Fibroblast of the aortic adventitia (primary cell): ENCODE measurements around the gene MMP28. TPM values are rescaled to one million over a fixed set of nuclear protein-coding genes. Genes with fewer than 3 reads are reported as not detected.

Experiments used
- DNase-seq: peaks from one replicate; pipeline ENCODE4 v3.0.0-alpha.2; 2010; ENCODE audit warnings: low read depth
- H3K4me3 ChIP-seq: 2 replicates; pipeline ENCODE4 v1.5.1; 2011; ENCODE audit warnings: low read depth, mild to moderate bottlenecking, control low read depth, low read length, moderate library complexity
- CTCF ChIP-seq: IDR thresholded peaks from 2 replicates; pipeline ENCODE4 v1.5.1; 2011; ENCODE audit warnings: mild to moderate bottlenecking, low read length, control low read depth, inconsistent platforms; ENCODE audit not compliant: insufficient read depth
- total RNA-seq: library from RNA; depleted of rRNA; stranded (reverse); fragments of >200 nt; gene quantifications from 2 replicates; pipeline ENCODE4 v1.2.3, GENCODE V29; 2012; ENCODE audit warnings: low replicate concordance

The MMP28 gene
- total RNA-seq, 1 donor: 0.09 TPM

GRCh38 chr17:35791681-35792350, 3.6 kb downstream of the MMP28 start:
- TF ChIP-seq CTCF: no peak
- DNase-seq: no peak
- no peak overlapping the region for H3K4me3 ChIP-seq

- no peak for TF ChIP-seq CTCF
- no peak overlapping the region for H3K4me3 ChIP-seq
- DNase-seq: no peak
Observed at GRCh38 chr17:35790841-35791240, 4.6 kb downstream of the MMP28 start.

GRCh38 chr17:35788477-35789368, 6.7 kb downstream of the MMP28 start:
- no peak for TF ChIP-seq CTCF
- peak; percentile 78 for DNase-seq
- H3K4me3 ChIP-seq: no peak overlapping the region

- no peak for DNase-seq
- H3K4me3 ChIP-seq: no peak overlapping the region
- TF ChIP-seq CTCF: no peak
Observed at GRCh38 chr17:35786941-35787432, 8.5 kb downstream of the MMP28 start.

- H3K4me3 ChIP-seq: no peak overlapping the region
- no peak for TF ChIP-seq CTCF
- DNase-seq: no peak
Observed at GRCh38 chr17:35784895-35785294, 10.5 kb downstream of the MMP28 start.

- H3K4me3 ChIP-seq: no peak overlapping the region
- no peak for TF ChIP-seq CTCF
- no peak for DNase-seq
Observed at GRCh38 chr17:35780950-35781349, 14.5 kb downstream of the MMP28 start.
